Femur (tissue), 1 donor: ENCODE measurements around the gene FCN1.

Experiments used
- DNase-seq: peaks from one replicate; pipeline ENCODE4 v3.0.0-alpha.2; 2017

The FCN1 gene

DNA sequence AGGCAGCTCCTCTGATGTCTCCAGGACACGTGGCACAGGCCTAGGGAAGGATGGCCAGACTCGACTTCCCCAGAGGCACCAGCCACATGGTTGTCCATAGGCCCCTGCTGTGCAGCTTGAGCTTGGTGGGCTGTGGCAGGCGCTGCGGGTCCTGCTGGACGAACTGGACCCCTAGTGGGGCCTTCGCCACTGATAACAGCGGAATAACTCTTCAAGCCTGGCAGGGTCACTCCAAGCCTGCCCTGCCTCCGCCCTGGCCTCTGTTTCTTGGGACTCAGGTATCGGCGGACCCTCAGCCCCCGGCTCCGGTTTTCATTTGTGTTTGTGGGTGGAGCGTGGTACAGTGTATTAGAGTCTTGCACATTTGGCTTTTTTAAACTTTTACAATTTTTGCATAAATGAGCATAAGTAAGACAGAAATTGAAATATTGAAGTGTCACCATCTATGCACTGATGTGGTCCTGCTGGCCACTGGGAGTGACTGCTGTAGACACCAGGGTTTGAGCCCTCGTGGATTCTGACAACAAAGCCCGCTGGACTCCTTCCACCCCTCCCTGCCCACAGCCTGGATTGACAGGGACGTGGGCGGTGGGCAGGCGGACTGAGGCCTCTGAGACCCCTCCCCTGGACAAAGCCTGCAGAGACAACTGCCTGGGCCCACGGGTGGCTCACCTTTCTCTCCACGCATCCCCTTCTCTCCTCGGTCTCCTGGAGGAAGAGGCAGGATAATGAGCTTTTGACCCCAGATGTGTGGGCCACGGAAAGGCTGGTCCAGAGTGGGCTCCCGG lies 3.8 kb downstream of the FCN1 start:
- peak; percentile 6 for DNase-seq

DNA sequence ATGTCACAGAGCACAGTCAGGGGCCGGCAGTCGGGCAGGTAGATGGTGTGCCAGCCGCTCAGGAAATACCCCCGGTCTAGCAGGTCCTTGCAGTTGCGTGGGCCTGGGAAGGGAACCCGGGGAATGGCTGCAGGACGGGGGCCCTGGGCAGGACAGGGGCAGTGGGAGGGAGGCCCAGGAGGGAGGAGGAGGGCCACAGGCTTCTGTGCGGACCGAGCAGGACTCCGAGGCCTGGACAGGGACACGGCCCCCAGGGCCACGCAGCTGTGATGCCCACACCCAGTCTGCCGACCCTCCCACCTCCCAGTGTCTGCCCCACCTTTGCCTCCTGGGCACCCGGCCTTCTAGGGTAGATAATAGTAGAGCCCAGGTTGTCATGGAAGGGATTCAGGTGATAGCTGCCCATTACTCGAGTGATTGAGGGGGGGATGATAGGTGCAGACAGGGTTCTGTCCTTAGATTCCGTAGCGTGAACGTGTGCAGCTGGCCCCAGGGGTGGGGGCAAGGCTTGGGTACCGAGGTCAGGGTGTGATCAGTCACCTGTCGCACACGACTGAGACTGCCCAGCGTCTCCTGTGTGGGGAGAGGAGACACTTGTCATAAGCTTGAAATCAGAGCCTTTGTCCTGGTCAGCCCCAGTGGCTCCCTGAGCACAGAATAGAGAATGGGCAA lies 4.5 kb downstream of the FCN1 start:
- peak; percentile 4 for DNase-seq

DNA sequence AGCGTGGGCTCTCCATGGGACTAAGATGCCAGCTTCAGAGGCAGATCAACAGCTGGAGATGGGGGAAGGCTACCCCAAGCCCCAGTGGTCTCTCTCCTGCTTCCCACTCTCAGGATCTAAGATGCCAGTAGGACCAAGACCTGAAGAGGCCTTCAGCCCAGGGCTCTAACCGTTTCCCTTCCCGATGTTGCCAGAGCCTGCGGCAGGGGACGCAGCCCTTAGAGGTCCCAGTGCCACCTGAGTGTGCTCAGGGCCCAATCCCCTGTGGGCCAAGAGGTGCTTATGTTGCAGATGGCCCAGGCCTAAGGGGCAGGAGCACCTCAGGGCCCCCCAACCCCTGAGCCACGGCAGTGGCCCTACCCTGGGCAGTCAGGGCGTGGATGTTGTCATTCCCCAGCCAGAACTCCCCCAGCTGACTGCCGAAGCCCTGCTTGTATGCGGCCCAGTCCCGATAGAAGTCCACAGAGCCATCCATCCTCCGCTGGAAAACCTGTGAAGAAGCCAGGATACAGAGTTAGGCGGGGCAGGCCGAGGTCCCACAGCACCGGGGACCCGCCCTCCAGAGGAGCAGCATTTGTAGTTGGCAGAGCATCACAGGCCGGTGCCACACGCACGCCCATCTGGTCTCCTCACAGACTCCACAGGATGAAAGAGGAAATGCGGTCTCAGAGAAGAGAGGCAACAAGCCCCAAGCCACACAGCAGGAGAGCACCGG lies 5.4 kb downstream of the FCN1 start:
- DNase-seq = peak; percentile 5

DNA sequence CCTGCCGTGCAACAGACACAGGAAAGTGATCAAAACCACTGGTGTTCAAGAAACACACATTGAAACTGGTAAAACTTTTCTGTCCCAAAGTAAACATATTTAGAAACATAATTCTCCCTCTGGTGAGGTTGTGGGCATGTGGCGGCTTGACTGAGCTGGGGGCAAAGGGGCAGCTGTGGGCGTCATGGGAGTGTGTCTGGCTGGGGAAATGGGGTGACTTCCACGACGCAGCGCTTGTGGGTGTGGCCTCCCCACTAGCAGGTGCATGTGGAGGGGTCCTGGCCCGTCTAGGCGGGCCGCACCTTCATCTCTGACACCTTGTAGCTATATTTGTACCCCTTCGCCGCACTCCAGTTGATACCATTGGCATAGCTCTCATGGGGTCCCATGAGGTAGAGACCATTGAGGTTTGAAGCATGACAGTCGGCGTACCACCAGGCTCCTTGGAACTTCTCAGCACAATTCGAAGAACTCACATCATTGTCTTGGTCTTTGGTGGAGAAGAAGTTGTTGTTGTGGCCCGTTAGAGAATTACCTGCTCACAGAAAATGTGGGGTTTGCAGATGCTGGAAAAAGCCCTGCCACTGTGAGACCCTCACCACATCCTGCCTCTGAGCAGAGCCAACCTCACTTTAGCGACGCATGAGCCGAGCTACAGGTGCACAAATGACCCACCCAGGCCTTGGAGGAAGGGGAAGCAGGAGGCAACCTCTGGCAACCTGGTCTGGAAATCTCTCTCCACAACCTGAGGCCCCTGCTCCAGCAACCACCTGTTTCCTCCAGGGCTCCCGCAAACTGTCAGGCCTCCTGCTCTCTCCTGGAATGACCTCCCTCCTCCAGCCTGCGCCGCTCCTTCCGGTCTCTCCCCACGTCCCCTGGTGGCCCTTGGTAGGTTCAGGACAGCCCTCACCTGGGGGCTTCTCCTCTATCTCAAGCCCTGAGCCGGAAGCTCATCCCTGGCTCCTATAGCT lies 7.9 kb downstream of the FCN1 start:
- peak; percentile 15 for DNase-seq

DNA sequence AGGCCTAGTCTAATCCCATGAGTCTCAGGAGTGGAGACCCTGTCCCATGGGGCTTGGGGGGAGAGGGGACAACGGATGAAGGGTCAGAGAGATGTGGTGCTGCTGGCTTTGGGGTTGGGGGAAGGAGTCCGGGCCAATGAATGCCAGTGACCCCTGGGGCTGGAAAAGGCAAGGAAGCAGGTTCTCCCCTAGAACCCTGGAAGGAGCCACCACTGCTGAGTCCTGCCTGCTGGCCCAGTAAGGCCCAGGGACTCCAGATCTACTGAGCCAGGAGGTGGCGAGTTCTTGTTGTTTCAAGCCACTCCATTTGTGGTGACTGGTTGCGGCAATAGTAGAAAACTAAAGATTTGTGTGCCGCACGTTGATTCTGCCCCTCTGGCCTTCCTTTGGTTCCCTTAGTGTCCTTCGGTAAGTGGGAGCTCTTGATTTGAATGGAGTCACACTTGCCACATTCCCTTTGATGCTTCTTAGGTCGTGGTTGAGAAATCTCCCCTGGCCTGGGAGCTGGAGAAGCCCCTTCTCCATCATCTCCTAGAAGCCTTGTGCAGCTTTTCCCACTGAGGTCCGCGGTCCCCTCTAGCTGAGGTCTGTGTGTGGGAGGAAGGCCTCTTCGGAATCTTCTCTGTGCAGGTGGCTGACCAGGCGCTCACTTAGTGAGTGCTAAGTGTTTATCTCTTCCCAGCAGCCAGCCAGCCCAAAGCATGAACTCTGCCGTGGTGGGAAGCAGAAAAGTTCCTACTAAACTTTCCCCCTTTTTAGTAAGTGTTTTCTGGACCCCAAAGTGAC lies 9.0 kb downstream of the FCN1 start:
- peak; percentile 5 for DNase-seq

DNA sequence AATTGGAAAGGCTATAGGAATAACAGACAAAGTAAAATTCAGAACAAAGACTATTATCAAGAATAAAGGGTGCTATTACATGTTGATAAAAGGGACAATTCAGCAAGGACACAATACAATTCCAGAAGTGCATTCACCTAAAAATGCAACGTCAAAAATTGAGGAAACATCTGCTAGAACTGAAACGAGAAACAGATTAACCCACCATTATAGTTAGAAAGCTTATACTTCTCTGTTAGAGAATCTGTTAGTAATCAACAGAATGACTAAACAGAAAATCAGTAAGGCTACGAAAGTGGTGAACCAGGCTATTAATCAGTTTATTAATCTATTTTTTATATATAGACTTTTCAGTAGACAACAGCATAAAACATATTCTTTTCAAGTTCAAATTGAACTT lies 14.8 kb downstream of the FCN1 start:
- no peak for DNase-seq

DNA sequence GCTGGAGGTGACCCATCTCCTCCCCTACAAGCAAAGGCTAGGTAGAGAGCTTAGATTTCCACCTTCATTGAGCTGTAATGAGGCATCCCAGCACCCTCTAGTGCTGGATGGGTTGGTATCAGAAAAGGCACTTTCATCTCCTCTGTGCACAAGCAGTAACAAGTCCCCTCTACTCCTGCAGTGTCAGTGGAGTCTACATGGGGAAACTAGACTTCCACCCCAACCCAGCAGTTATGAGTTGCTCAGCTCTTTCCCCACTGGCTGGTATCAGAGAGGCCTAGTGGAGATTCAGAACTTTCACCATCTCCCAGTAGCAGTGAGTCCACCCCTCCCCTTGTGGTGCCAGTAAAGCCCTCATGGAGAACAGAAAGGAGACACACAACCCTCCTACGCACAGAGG lies 17.9 kb downstream of the FCN1 start:
- DNase-seq = no peak

DNA sequence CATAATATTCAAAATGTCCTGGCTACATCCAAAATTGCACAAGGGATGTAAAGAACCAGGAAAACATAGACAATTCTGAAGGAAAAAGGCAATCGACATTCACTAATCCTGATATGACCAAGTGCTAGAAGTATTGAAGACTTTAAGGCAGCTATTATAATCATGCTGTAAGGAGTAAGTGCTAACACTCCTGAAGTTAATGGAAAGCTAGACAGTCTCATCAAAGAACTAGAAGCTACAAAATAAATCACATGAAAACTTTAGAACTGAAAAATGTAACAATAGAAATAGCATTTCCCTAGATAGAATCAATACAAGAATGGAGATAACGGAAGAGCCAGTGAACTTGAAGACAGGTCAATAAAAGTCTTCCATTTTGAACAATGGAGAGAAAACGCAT lies 18.5 kb downstream of the FCN1 start:
- DNase-seq = no peak

DNA sequence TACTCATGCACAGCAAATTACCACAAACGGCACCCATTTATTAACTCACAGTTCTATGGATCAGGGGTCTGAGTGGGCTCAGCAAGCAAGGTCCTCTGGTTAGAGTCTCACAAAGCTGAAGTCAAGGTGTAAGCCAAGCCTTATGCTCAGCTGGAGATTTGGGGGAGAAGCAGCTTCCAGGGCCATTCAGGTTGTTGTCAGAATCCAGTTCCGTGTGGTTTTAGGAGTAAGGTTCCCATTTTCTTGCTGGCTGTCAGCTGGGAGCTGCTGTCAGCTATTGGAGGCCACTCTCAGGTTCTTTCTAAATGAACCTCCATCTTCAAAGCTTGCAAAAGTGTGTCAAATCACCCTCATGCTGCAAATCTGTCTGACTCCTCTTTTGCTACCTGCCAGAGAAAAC lies 19.4 kb downstream of the FCN1 start:
- no peak for DNase-seq

DNA sequence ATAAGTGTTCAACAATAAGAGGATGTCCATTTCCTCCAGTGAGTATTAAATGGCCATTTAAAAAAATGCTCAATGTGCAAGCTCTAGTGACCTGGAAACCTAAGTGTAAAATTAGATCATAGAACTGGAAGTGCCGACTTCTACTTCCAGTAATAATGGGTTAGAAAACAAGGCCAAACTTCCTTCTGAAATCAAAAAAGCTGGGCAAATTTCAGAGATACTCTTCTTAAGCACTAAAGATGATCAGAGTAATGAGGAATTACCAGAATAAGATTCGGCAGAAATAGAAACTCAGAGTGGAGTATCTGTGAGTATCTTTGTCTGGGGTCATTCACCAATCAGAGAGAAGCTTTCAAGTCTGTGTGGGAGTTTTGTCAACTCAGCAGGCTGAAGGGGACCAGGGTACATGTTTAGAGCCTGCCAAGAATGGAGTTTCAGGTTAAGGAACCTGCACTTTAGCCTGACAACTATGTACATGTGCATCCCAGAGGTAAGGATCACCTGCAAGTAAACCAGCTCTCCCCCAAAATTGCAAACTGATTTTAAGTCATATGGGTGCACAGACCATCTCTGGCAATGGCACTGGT lies 20.0 kb downstream of the FCN1 start:
- DNase-seq = no peak

DNA sequence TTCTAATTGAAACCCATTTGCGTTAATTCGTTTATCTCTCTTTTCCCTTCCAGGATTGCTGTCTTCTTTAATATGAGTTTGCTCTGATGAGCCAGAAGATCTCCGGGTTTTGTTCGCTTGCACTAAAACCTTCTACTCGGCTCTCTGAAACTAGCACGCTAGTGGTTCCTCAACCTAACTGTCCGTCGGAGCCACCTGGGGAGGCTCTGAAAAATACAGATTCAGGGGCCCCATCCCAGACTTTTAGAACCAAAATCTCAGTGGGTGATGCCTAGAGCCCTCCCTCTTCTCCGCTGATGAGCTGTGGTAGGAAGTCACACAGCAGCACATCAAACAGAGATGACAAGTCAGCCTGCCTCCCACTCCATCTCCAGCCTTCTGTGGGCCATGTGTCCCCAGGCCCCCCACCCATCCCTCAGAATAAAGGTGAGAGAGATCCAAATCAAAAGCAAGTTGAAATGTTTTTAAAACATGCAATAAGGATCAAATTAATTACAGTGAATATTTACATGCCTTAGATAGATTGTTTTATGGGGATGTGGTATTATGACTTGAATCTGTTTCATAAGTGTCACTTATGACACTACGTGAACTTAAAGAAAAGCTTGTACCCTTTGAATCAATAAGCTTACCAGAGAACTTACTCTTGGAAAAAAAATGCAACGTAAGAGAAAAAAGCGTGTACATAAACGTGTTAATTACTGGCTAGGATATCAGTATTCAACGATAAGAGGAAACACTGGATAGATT lies 20.7 kb downstream of the FCN1 start:
- DNase-seq = no peak

DNA sequence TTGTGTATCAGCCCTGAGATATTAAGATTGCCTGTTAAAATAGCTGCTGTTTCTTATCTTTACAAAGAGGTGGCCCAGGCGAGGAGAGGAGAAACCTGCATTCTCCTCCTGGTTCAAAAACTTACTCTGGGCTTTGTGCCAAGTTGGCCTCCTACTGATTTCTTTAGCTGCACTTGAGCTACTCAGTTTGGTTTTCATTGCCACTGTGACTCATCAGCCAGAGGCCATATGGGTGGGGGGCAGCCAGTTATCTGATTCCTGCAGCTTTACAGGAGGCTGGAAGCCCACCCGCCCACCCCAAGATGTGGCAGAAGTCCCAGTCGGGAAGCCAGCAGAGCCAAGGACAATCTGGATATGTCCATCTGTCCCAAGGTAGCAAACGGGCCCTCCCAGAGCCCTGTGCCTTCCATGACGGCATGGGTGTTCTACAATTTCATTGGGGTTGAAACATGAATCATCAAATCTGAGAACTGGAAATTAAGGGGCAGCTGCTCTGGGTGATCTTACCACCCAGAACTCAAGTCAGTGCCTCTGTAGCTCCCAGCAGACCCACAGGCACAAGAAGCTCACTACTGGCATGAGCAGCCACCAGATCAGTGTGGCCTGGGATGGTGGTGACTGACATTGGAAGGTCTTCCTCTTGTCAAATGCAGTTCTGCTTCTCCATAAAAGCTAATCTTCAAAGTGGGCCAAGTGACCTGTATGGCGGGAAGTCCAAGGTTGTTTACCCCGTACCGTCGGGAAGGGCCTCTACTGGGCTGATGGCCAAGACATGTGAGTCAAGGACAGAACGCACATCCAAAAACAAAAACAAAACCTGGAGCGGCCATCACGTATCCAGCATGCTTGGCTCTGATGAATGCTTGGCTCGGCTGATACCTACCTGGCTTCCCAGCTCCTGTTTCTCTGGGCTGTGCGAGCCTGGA lies 21.5 kb downstream of the FCN1 start:
- DNase-seq = peak; percentile 69

DNA sequence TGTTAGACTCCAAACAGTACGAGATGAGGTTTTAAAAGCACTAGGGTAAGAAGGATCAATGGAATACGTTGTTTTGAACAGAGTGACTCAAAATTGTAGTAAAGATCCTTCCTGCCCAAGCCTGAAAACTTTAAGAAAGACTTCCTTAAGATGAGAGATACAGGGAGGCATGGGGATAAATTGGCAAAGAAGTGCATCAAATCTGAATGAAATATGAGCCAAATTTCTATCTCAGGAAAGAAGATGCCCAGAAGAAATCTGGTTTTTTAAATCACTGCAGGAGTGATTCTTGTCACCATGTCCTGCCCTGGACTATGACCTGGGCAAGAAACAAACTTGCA lies 22.2 kb downstream of the FCN1 start:
- DNase-seq = no peak

DNA sequence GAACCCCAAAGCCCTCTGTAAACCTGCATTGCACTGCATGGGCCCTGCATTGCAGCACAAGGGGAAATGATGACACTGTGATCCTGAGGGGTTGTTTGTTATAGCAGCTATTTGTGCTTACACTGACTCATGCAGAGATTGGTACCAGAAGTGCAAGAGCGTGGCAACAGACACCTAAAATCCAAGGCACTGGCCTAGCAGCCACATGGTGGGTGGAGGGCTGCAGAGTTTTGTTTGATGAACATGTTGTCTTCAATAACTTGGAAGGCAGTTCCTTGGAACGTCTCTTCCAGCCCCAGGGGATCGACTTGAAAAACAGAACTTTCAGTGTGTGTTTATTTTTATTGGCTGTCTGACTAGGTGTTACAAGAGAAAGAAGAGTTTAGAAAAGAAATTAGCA lies 22.6 kb downstream of the FCN1 start:
- peak; percentile 5 for DNase-seq

DNA sequence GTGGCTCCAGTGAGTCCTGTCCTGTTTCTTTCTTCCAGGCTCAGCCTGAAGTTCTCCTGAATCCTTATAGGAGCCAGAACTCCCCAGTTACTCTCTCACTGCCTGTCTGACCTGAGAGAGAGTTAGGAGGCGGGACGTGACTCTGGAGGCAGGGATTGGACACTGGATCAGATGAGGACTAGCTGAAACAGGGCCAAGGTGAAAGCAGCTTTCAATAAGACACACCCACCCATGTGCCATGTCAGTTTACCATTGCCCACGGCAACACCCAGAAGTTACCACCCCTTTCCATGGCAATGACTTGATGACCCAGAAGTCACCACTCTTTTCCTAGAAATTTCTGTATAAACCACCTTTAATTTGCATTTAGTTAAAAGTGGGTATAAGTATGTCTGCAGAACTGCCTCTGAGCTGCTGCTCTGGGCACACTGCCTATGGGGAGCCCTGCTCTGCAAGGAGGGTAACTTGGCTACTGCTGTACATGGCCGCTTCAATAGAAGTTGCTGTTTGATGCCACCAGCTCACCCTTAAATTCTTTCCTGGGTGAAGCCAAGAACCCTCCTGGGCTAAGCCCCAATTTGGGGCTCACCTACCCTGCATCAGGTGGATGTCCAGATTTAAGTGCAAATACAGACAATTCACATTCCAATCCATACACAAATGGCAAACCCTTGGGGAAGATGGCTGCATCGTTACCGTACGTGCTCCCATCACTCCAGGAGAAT lies 23.4 kb downstream of the FCN1 start:
- peak; percentile 10 for DNase-seq

DNA sequence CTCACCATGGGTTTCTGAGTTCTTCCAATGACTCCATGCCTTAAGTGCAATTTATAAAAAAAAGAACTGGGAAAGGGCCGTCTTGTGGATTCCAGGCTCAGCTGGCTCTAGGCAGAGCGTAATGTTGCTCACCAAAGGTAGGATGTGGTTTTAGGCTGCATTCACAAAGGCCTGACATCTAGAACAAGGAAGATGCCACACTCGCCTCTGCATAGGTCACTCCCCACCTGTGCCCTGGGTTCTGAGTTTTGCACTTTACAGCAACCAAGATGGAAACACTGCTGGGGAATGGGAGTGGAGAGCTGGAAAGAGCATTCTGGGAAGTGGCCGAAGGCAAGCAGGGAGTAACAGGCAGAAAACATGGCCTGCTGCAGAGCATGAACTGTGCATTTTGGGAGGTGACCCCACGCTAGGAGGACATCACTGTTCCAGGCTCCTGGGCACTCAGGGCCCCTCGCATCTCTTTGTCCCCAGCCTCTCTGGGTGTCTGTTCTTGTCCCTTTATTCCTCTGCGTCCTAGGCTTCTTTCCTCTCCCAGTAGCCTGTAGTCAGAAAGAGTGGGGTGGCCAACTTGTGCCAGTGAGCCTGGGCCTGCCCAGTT lies 24.8 kb downstream of the FCN1 start:
- DNase-seq = no peak

DNA sequence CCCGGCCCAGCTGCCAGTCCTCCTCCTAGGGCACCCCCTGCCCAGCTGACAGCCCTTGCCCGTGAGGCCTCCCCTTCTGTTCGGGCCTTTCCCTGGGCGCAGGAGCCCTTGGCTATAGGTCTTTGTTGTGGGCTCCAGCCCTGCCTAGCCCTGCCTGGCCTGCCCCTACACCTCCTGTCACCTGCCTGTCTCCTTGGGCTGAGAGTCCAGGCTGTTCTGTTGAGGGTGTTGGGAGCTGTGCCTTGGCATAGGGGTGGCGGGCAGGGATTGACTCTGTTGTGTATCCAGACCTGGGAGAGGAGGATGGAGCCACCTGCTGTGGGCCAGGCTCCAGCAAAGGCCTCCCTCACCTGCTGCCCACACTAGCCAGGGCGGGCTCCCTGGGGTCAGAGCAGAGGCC lies 25.5 kb downstream of the FCN1 start:
- peak; percentile 5 for DNase-seq

DNA sequence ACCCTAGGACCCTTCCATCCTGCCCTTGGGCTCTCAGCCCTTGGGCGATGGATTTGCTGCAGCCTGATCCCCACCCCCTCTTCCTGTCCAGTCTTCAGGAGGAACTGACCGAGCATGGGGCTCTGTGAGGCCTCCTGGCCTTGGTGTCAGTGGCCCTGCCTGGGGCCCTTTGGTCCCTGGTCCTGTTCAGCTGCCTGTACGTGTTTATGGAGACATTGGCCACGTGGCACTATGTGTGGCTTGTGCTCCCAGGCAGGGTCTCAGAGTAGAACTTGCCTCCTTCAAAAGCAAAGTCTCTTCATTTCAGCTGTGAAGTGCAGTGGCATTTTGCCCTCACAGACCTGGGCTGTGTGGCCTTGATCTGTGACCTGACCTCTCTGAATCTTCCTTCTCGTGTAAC lies 26.0 kb downstream of the FCN1 start:
- peak; percentile 14 for DNase-seq

DNA sequence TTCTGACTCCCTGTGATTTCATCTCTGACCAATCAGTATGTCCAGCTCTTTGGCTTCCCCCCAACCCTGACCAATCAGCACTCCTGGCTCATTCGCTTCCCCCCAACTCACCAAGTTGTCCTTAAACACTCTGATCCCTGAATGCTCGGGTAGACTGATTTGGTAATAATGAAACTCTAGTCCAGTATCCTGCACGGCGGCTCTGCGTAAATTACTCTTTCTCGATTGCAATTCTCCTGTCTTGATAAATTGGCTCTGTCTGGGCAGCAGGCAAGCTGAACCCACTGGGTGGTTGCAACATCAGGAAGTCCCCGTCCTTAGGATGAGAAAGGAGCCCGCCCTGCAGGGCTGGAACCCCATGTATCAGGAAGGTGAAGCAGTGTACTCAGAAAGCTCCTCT lies 26.7 kb downstream of the FCN1 start:
- DNase-seq = peak; percentile 11
